ENCODE measurements around the gene GRIK4. TPM values are rescaled to one million over a fixed set of nuclear protein-coding genes. Genes with fewer than 3 reads are reported as not detected.

GRIK4 gene
- polyA plus RNA-seq, 1 of the 3 experiments (the other 2 are of a cell fraction), result 0.03 TPM

GRCh38 chr11:120871194-120871593, 359.6 kb downstream of the GRIK4 start:
- Histone ChIP-seq H4K20me1 (ENCODE audit: insufficient read depth) (no peaks in the 10 kb centered on the region), H3F3A (replicated peaks; ENCODE audit: insufficient read depth) (no peaks in the 10 kb centered on the region), H3K27ac (ENCODE audit: low read depth in 2 of 2, low read length in 1 of 2) (no peak overlapping the region), H3K4me1 (ENCODE audit: control insufficient read depth in 1 of 2, insufficient read depth in 2 of 2, low read depth in 1 of 2, low read length in 1 of 2) (peaks cover 0 to 4% of the 10 kb centered on the region in 2 experiments; a peak in 1 of 4 replicates), H3K9me2 (no peaks in the 10 kb centered on the region), H3K79me2 (ENCODE audit: insufficient read depth) (no peaks in the 10 kb centered on the region), H3K9me3 (no peaks in the 10 kb centered on the region), H3K36me3 (replicated peaks in 1 of 2; ENCODE audit: control insufficient read depth in 1 of 2, insufficient read depth in 2 of 2, low read length in 1 of 2) (no peaks in the 10 kb centered on the region), H3K4me2 (no peak overlapping the region), H3K27me3 (ENCODE audit: insufficient read depth) (no peaks in the 10 kb centered on the region), H3K4me3 (ENCODE audit: low read depth in 2 of 2, low read length in 1 of 2) (no peak overlapping the region), H3K9ac (no peak overlapping the region), H2AFZ (ENCODE audit: low read depth) (no peak overlapping the region)
- WGBS (ENCODE audit: low lambda C conversion rate), result 35% methylated on average over 6 of the region's 6 CpGs
- no peak for DNase-seq
- TF ChIP-seq JUND (IDR thresholded peaks at IDR 0.05), result no peak
- no peak for TF ChIP-seq MXI1 (IDR thresholded peaks at IDR 0.05; ENCODE audit: low read depth, low read length)
- no peak for TF ChIP-seq NRF1 (IDR thresholded peaks at IDR 0.05; ENCODE audit: low read depth, low read length)
- no peak for TF ChIP-seq RAD21 (IDR thresholded peaks at IDR 0.05; ENCODE audit: low read length)
- TF ChIP-seq CTCF (IDR thresholded peaks at IDR 0.05), result no peak
- no peak for TF ChIP-seq RXRA (IDR thresholded peaks at IDR 0.05; ENCODE audit: borderline replicate concordance, low read depth)
- TF ChIP-seq SMC3 (IDR thresholded peaks at IDR 0.05; ENCODE audit: low read depth, low read length), result no peak
- TF ChIP-seq ELF1 (IDR thresholded peaks at IDR 0.05), result no peak
- TF ChIP-seq CHD2 (IDR thresholded peaks at IDR 0.05; ENCODE audit: low read length, partially characterized antibody), result no peak
- TF ChIP-seq FOSL2 (IDR thresholded peaks at IDR 0.05; ENCODE audit: borderline replicate concordance, low read depth), result no peak
- TF ChIP-seq ZBTB33 (IDR thresholded peaks at IDR 0.05; ENCODE audit: borderline replicate concordance, low read depth), result no peak
- POLR2A ChIA-PET, result no interaction called here
- CTCF ChIA-PET, result interaction anchor here (0.9 to 1.6 kb wide), 2 partner anchors 10 to 358 kb away, joined by 3 read pairs; no protein-coding TSS in a partner anchor

- ChIA-PET CTCF (interaction anchor here (1.6 kb wide), 1 partner anchor 359 kb away, joined by 3 read pairs; no protein-coding TSS in a partner anchor), POLR2A (no interaction called here)
- H3K4me1 ChIP-seq (ENCODE audit: control insufficient read depth in 1 of 2, insufficient read depth in 2 of 2, low read depth in 1 of 2, low read length in 1 of 2), result peaks cover 0 to 4% of the 10 kb centered on the region in 2 experiments; a peak in 1 of 4 replicates
- no peak overlapping the region for H3K9ac ChIP-seq
- no peak overlapping the region for H3K4me3 ChIP-seq (ENCODE audit: low read depth in 2 of 2, low read length in 1 of 2)
- no peaks in the 10 kb centered on the region for H3F3A ChIP-seq (replicated peaks; ENCODE audit: insufficient read depth)
- no peak overlapping the region for H3K4me2 ChIP-seq
- TF ChIP-seq TCF12 (IDR thresholded peaks at IDR 0.05), result no peak
- no peak for TF ChIP-seq MAX (IDR thresholded peaks at IDR 0.05; ENCODE audit: low read depth)
- TF ChIP-seq ELF1 (IDR thresholded peaks at IDR 0.05), result no peak
- no peak for TF ChIP-seq IRF3 (IDR thresholded peaks at IDR 0.05; ENCODE audit: low read depth, low read length)
- TF ChIP-seq FOSL2 (IDR thresholded peaks at IDR 0.05; ENCODE audit: borderline replicate concordance, low read depth), result no peak
- DNase-seq, result no peak
- H3K36me3 ChIP-seq (replicated peaks in 1 of 2; ENCODE audit: control insufficient read depth in 1 of 2, insufficient read depth in 2 of 2, low read length in 1 of 2), result no peaks in the 10 kb centered on the region
- no peaks in the 10 kb centered on the region for H3K9me3 ChIP-seq
- H3K9me2 ChIP-seq, result no peaks in the 10 kb centered on the region
- no peaks in the 10 kb centered on the region for H3K79me2 ChIP-seq (ENCODE audit: insufficient read depth)
- H4K20me1 ChIP-seq (ENCODE audit: insufficient read depth), result no peaks in the 10 kb centered on the region
- H2AFZ ChIP-seq (ENCODE audit: low read depth), result no peak overlapping the region
- 30% methylated on average over 2 of the region's 2 CpGs for WGBS (ENCODE audit: low lambda C conversion rate)
- no peak overlapping the region for H3K27ac ChIP-seq (ENCODE audit: low read depth in 2 of 2, low read length in 1 of 2)
- no peaks in the 10 kb centered on the region for H3K27me3 ChIP-seq (ENCODE audit: insufficient read depth)
These were observed 360.4 kb downstream of the GRIK4 start for GRCh38 chr11:120871924-120872323.

Measured in SK-N-SH (cell line).